Naive thymus-derived CD4-positive, alpha-beta T cell (primary cell): ENCODE data around the gene KRT222. TPM values are rescaled to one million over a fixed set of nuclear protein-coding genes. Genes with fewer than 3 reads are reported as not detected.

Experiments
- ATAC-seq: fragments of 150-1000 bp; cut with Tn5 transposase; 2 replicates; pipeline ENCODE4 v1.10.0; 2021; ENCODE audit warnings: mild to moderate bottlenecking, moderate library complexity
- CTCF ChIA-PET: fragments of 350-600 bp; sonication (Branson Sonifier 250); formaldehyde crosslinking; loops from one replicate; lab custom pipeline; 2021; ENCODE audit warnings: antibody characterized with exemption; lab: Charles Lee
- POLR2A ChIA-PET: fragments of 350-600 bp; sonication (Branson Sonifier 250); formaldehyde crosslinking; loops from one replicate; lab custom pipeline; 2021; ENCODE audit warnings: antibody characterized with exemption, inconsistent platforms; lab: Charles Lee
- DNase-seq, 9 donors: peaks; one replicate each; pipeline versions ENCODE4 v3.0.0 to v3.0.0-alpha.2; 2020 to 2022; ENCODE audit warnings: mixed read lengths in 1 of 9
- H3K27ac ChIP-seq: one replicate; pipeline ENCODE4 v1.7.0; 2013; ENCODE audit warnings: mild to moderate bottlenecking, low read depth, low read length, moderate library complexity
- H3K27me3 ChIP-seq, 2 donors: one replicate each; pipeline ENCODE4 v1.7.0; 2013; ENCODE audit warnings: low read length in 2 of 2, mild to moderate bottlenecking in 2 of 2, moderate library complexity in 2 of 2; ENCODE audit not compliant: control insufficient read depth in 2 of 2, insufficient read depth in 2 of 2
- H3K36me3 ChIP-seq, 3 experiments: 1 replicate in 2 of 3; 2 replicates in 1 of 3; pipeline ENCODE4 v1.7.0; 2013; ENCODE audit warnings: low read length in 3 of 3, mild to moderate bottlenecking in 3 of 3, moderate library complexity in 1 of 3; ENCODE audit not compliant: insufficient read depth in 3 of 3, control insufficient read depth in 2 of 3
- H3K4me1 ChIP-seq, 2 donors: one replicate each; pipeline ENCODE4 v1.7.0; 2013; ENCODE audit warnings: low read length in 2 of 2, mild to moderate bottlenecking in 2 of 2, moderate library complexity in 1 of 2; ENCODE audit not compliant: control insufficient read depth in 2 of 2, insufficient read depth in 2 of 2
- H3K4me3 ChIP-seq: 2 replicates; pipeline ENCODE4 v1.7.0; 2013; ENCODE audit warnings: mild to moderate bottlenecking, low read length
- H3K9me3 ChIP-seq, 3 experiments: 1 replicate in 2 of 3; 2 replicates in 1 of 3; pipeline ENCODE4 v1.7.0; 2013; ENCODE audit warnings: low read length in 3 of 3; ENCODE audit not compliant: control insufficient read depth in 2 of 3
- H3K27ac Mint-ChIP-seq, 9 donors: one replicate each; pipeline ENCODE4 v1.8.0; 2020 to 2022; ENCODE audit warnings: mixed read lengths in 9 of 9, mild to moderate bottlenecking in 8 of 9, moderate library complexity in 5 of 9, inconsistent platforms in 2 of 9
- H3K27me3 Mint-ChIP-seq, 5 donors: one replicate each; pipeline ENCODE4 v1.8.0; 2021 to 2022; ENCODE audit warnings: mixed read lengths in 5 of 5, mild to moderate bottlenecking in 1 of 5
- H3K36me3 Mint-ChIP-seq, 5 donors: one replicate each; pipeline ENCODE4 v1.8.0; 2020 to 2022; ENCODE audit warnings: mixed read lengths in 5 of 5, mild to moderate bottlenecking in 3 of 5, inconsistent platforms in 1 of 5
- H3K4me1 Mint-ChIP-seq, 7 donors: one replicate each; pipeline ENCODE4 v1.8.0; 2020 to 2022; ENCODE audit warnings: mixed read lengths in 7 of 7, mild to moderate bottlenecking in 3 of 7, inconsistent platforms in 1 of 7
- H3K4me3 Mint-ChIP-seq, 10 donors: one replicate each; pipeline ENCODE4 v1.8.0; 2020 to 2022; ENCODE audit warnings: mild to moderate bottlenecking in 10 of 10, mixed read lengths in 10 of 10, moderate library complexity in 6 of 10, inconsistent platforms in 2 of 10
- H3K9me3 Mint-ChIP-seq, 11 donors: one replicate each; pipeline ENCODE4 v1.8.0; 2020 to 2022; ENCODE audit warnings: mixed read lengths in 11 of 11, mild to moderate bottlenecking in 4 of 11, inconsistent platforms in 1 of 11, moderate library complexity in 1 of 11
- intact Hi-C, 2 donors: fragments of 100-400 bp; cut with micrococcal nuclease; formaldehyde crosslinking; loops; one replicate each; pipeline ENCODE4 v1.15.1; 2023
- polyA plus RNA-seq, 2 donors: library from polyadenylated mRNA; unstranded; fragments of 300-500 nt; fragmentation: Illumina TruSeq; gene quantifications; one replicate each; pipeline ENCODE4 v1.2.3, GENCODE V29; 2021
- total RNA-seq, 6 experiments: library from RNA in 5 of 6; stranded (reverse) in 5 of 6; gene quantifications; 1 replicate in 5 of 6; 2 replicates in 1 of 6; pipeline ENCODE4 v1.2.3 and lab custom pipeline; 2021 to 2026

Gene KRT222
- total and polyA plus RNA-seq, 7 experiments from 2014 or later, result not detected

- Mint-ChIP-seq H3K4me3 (peak overlapping the region; percentile 68 to 91 (median 86)), H3K36me3 (no peaks in the 10 kb centered on the region), H3K9me3 (no peaks in the 10 kb centered on the region), H3K27me3 (no peaks in the 10 kb centered on the region), H3K27ac (peak overlapping the region; percentile 88 to 100 (median 99)), H3K4me1 (peaks cover 49 to 99% (median 91%) of the 10 kb centered on the region in 7 donors)
- H3K27ac ChIP-seq, result peak overlapping the region; percentile 94
- no peaks in the 10 kb centered on the region for H3K9me3 ChIP-seq
- H3K36me3 ChIP-seq, result no peaks in the 10 kb centered on the region
- CTCF ChIA-PET, result interaction anchor here (0.7 to 16.4 kb wide), 8 partner anchors 10 to 54 kb away, joined by 3 to 425 read pairs (median 6); partner anchors contain the start of gene CCR7
- H3K4me3 ChIP-seq, result peak overlapping the region; percentile 64
- ATAC-seq, result peak; percentile 56
- intact Hi-C loops, result loop anchor here in 1 of 2 donors (2.0 kb wide), 3 partner anchors 132 to 1054 kb away; no protein-coding TSS in a partner anchor
- POLR2A ChIA-PET, result interaction anchor here (0.5 to 29.4 kb wide), 13 partner anchors 8 to 1076 kb away, joined by 3 to 2132 read pairs (median 12); partner anchors contain the start of genes CCR7 and EIF1
- peak in 8 of 9 donors; percentile 58 to 93 (median 86) for DNase-seq
- H3K27me3 ChIP-seq, result no peaks in the 10 kb centered on the region
- peaks cover 61 to 86% of the 10 kb centered on the region in 2 donors for H3K4me1 ChIP-seq
These were observed 52.3 kb downstream of the KRT222 start for GRCh38 chr17:40612599-40613244.

DNA sequence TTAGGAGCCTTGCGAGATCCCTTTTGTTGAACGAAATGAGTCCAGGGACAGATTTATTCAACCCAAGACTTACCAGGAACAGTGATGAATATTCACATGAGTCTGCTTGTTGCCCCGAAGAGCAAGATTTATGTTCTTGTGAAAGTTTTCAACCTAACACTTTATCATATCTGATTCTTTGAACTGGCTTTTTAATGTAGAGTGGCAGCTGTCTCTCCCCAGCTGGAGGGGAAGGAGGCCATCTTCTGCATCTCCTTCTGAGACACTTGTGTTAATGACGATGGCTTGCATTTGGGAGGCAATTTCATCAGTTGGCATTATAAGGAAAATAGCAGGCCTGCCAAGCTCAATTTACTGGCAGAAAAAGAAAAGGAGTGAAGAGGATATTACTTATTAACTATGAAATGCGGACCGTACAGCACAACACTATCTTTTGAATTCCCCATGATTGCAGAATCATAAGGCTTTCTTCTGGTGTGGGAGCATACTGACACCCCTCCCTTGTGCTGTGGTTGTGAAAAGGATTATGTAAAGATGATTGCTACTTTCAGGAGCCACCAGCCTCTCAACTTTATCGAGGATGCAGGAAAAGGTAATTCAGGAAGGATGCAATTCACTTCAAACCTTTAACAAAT is 53.0 kb downstream of the KRT222 start:
- peak overlapping the region; percentile 47 to 87 (median 77) for H3K4me3 Mint-ChIP-seq
- POLR2A ChIA-PET, result interaction anchor here (0.5 to 29.4 kb wide), 15 partner anchors 7 to 802 kb away, joined by 3 to 2132 read pairs (median 5); partner anchors contain the start of gene CCR7
- H3K27me3 Mint-ChIP-seq, result no peaks in the 10 kb centered on the region
- intact Hi-C loops, result loop anchor here in 1 of 2 donors (2.0 kb wide), 3 partner anchors 131 to 1055 kb away; no protein-coding TSS in a partner anchor
- Histone ChIP-seq H3K9me3 (no peaks in the 10 kb centered on the region), H3K36me3 (no peaks in the 10 kb centered on the region), H3K4me3 (peak overlapping the region; percentile 34), H3K27me3 (no peaks in the 10 kb centered on the region), H3K4me1 (peaks cover 68 to 94% of the 10 kb centered on the region in 2 donors), H3K27ac (peak overlapping the region; percentile 94)
- H3K9me3 Mint-ChIP-seq, result no peaks in the 10 kb centered on the region
- H3K36me3 Mint-ChIP-seq, result no peaks in the 10 kb centered on the region
- peak overlapping the region; percentile 68 to 100 (median 99) for H3K27ac Mint-ChIP-seq
- CTCF ChIA-PET, result interaction anchor here (0.7 to 16.4 kb wide), 3 partner anchors 14 to 53 kb away, joined by 3 to 425 read pairs (median 6); partner anchors contain the start of gene CCR7
- no peak for ATAC-seq
- DNase-seq, result peak in 1 of 9 donors; percentile 36
- peaks cover 52 to 100% (median 93%) of the 10 kb centered on the region in 7 donors for H3K4me1 Mint-ChIP-seq

DNA sequence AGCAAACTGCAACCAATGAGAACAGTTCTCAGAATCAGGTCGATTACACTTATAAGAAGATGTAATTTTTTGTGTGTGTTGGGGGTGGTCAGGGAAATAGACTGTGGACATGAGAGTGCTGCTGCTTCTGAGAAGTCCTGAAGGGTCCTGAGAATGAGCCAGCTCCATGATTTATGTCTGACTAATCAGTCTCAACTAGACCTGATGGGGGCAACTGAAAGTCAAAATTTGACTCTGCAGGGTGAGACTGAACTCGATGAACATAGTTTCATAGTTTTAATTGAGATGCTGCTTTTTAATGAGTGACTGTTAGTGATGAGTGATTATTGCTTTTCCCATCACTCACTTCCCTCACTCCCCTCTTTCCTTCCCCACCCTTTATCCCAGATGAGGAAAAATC is 54.6 kb downstream of the KRT222 start:
- Histone ChIP-seq H3K27me3 (no peaks in the 10 kb centered on the region), H3K27ac (peak overlapping the region; percentile 94), H3K36me3 (no peaks in the 10 kb centered on the region), H3K9me3 (no peaks in the 10 kb centered on the region), H3K4me3 (no peak overlapping the region), H3K4me1 (peaks cover 77 to 98% of the 10 kb centered on the region in 2 donors)
- peak overlapping the region; percentile 44 to 77 (median 54) for H3K4me3 Mint-ChIP-seq
- H3K27ac Mint-ChIP-seq, result peak overlapping the region; percentile 79 to 100 (median 99)
- ChIA-PET CTCF (interaction anchor here (0.8 to 16.4 kb wide), 2 partner anchors 30 to 52 kb away, joined by 3 to 425 read pairs; partner anchors contain the start of gene CCR7), POLR2A (interaction anchor here (0.7 to 29.4 kb wide), 9 partner anchors 6 to 509 kb away, joined by 3 to 2132 read pairs (median 4); partner anchors contain the start of genes CCR7 and SMARCE1)
- no peaks in the 10 kb centered on the region for H3K9me3 Mint-ChIP-seq
- peaks cover 0 to under 1% (median 0%) of the 10 kb centered on the region in 5 donors for H3K36me3 Mint-ChIP-seq
- intact Hi-C loops, result no loop called here
- ATAC-seq (no peak), DNase-seq (no peak)
- no peaks in the 10 kb centered on the region for H3K27me3 Mint-ChIP-seq
- H3K4me1 Mint-ChIP-seq, result peaks cover 41 to 100% (median 92%) of the 10 kb centered on the region in 7 donors

DNA sequence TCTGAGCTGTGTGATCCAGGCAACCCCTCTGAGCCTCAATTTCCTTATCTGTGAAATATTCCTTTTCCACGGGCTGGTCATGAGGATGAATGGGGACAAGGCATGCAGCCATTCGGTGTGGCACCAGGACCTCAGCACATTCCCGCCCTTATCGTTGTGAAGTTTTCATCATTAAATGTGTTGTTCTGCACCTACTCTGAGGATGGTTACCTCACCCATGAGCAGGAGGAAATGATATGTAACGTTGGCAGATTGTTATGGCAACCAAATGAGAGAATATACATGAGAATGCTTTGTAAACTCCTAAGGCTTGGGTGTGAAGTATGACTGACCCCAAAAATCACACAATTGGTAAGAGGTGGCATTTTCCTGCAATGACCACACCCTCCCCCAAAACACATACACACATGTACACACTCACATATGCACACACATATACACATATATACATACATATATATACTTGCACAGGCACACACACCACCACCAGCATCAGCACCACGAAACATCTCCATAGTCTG is 56.9 kb downstream of the KRT222 start:
- Mint-ChIP-seq H3K9me3 (no peaks in the 10 kb centered on the region), H3K36me3 (peaks cover 0 to 10% (median 0%) of the 10 kb centered on the region in 5 donors), H3K4me1 (peaks cover 43 to 100% (median 94%) of the 10 kb centered on the region in 7 donors), H3K27ac (peak overlapping the region; percentile 90 to 100 (median 99)), H3K27me3 (no peaks in the 10 kb centered on the region), H3K4me3 (peak overlapping the region; percentile 64 to 88 (median 78))
- H3K4me3 ChIP-seq, result peak overlapping the region; percentile 62
- ChIA-PET POLR2A (interaction anchor here (1.0 to 29.4 kb wide), 7 partner anchors 11 to 181 kb away, joined by 5 to 2132 read pairs (median 63); partner anchors contain the start of genes CCR7 and SMARCE1), CTCF (interaction anchor here (1.2 to 16.4 kb wide), 3 partner anchors 10 to 286 kb away, joined by 3 to 425 read pairs (median 4); partner anchors contain the start of gene CCR7)
- H3K36me3 ChIP-seq, result no peaks in the 10 kb centered on the region
- peak in 8 of 9 donors; percentile 39 to 90 (median 85) for DNase-seq
- H3K27me3 ChIP-seq, result no peaks in the 10 kb centered on the region
- intact Hi-C loops, result loop anchor here (1.0 to 10.0 kb wide), 5 partner anchors 10 to 503 kb away; partner anchors contain the start of genes CCR7 (in 1 of the 2) and NR1D1 (in 1 of the 2)
- H3K4me1 ChIP-seq, result peaks cover 83 to 98% of the 10 kb centered on the region in 2 donors
- H3K27ac ChIP-seq, result peak overlapping the region; percentile 94
- ATAC-seq, result peak; percentile 80
- no peaks in the 10 kb centered on the region for H3K9me3 ChIP-seq

DNA sequence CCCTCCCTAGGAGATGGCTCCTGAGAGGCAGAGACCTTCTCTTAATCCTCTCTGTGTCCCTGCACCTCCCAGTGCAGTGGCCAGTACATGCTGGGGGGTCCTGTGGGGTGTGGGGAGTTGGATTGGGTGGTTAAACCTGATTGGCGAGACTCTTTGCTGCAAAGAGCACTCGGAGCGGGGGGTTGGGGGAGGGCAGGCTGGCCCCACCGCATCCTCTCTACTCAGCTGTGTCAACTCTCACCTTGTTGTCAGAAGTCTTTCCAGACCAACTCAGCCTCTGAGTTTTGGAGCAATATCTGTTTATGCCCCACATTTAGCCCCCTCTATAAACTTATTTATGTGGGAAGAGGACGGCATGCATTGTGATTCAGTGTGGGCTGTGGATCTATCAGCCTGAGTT is 57.3 kb downstream of the KRT222 start:
- Mint-ChIP-seq H3K4me3 (peak overlapping the region; percentile 64 to 88 (median 78)), H3K36me3 (peaks cover 0 to 11% (median 0%) of the 10 kb centered on the region in 5 donors), H3K27me3 (no peaks in the 10 kb centered on the region), H3K27ac (peak overlapping the region; percentile 90 to 100 (median 99)), H3K4me1 (peaks cover 47 to 100% (median 94%) of the 10 kb centered on the region in 7 donors), H3K9me3 (no peaks in the 10 kb centered on the region)
- H3K9me3 ChIP-seq, result no peaks in the 10 kb centered on the region
- no peaks in the 10 kb centered on the region for H3K36me3 ChIP-seq
- H3K4me1 ChIP-seq, result peaks cover 83 to 98% of the 10 kb centered on the region in 2 donors
- peak overlapping the region; percentile 94 for H3K27ac ChIP-seq
- intact Hi-C loops, result loop anchor here (1.0 to 10.0 kb wide), 6 partner anchors 8 to 503 kb away; partner anchors contain the start of genes CCR7 (in 1 of the 2) and NR1D1 (in 1 of the 2)
- DNase-seq (peak in 8 of 9 donors; percentile 45 to 81 (median 77)), ATAC-seq (peak; percentile 58)
- no peaks in the 10 kb centered on the region for H3K27me3 ChIP-seq
- ChIA-PET POLR2A (interaction anchor here (0.7 to 29.4 kb wide), 10 partner anchors 6 to 181 kb away, joined by 3 to 2132 read pairs (median 46); partner anchors contain the start of genes CCR7 and SMARCE1), CTCF (interaction anchor here (1.2 to 16.4 kb wide), 3 partner anchors 10 to 285 kb away, joined by 3 to 425 read pairs (median 4); partner anchors contain the start of gene CCR7)
- peak overlapping the region; percentile 62 for H3K4me3 ChIP-seq
